Measurements from ENCODE around the gene PHRF1. TPM values are rescaled to one million over a fixed set of nuclear protein-coding genes. Genes with fewer than 3 reads are reported as not detected.

Gene PHRF1
- total and polyA plus RNA-seq, 2 donors from 2014 or later: 7.5 to 30.9 TPM

DNA sequence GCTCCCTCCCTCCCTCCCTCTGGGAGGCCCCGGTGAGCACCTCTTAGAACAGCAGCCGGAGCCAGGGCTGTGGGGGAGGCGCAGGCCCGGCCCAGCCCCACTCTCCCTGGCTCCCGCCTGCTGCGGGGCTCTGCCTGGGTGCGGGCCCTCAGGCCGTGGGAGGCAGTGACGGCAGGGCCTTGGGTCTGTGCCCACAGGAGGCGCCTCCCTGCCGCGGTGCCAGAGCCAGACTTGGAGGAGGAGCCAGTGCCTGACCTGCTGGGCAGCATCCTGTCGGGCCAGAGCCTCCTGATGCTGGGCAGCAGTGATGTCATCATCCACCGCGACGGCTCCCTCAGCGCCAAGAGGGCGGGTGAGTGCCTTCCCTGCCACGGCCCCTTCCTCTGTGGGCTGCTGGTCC, 30.0 kb downstream of the PHRF1 start:
- H3K9ac ChIP-seq (ENCODE audit: low read length in 3 of 3): no peak overlapping the region
- H3K9me3 ChIP-seq (ENCODE audit: control insufficient read depth in 2 of 3, insufficient read depth in 1 of 3, low read length in 3 of 3): no peaks in the 10 kb centered on the region
- DNase-seq (peak in 1 of 5 donors; percentile 74), FAIRE-seq (no peak)
- no peaks in the 10 kb centered on the region for H3K27me3 ChIP-seq (ENCODE audit: control insufficient read depth, insufficient read depth, low read length)
- no peak overlapping the region for H3K27ac ChIP-seq (ENCODE audit: low read depth in 2 of 2, low read length in 2 of 2)
- H3K36me3 ChIP-seq (ENCODE audit: control insufficient read depth in 2 of 3, insufficient read depth in 3 of 3, low read length in 3 of 3): peaks cover 2 to 55% (median 27%) of the 10 kb centered on the region in 3 donors
- H3K4me1 ChIP-seq (ENCODE audit: control insufficient read depth in 2 of 3, insufficient read depth in 2 of 3, low read depth in 1 of 3, low read length in 3 of 3): peaks cover 0 to 2% (median 0%) of the 10 kb centered on the region in 3 donors
- no peak overlapping the region for H3K4me3 ChIP-seq (ENCODE audit: low read length in 3 of 3)
- intact Hi-C loops (cut with DNase I): no loop called here
- TF ChIP-seq, protein P1, sequence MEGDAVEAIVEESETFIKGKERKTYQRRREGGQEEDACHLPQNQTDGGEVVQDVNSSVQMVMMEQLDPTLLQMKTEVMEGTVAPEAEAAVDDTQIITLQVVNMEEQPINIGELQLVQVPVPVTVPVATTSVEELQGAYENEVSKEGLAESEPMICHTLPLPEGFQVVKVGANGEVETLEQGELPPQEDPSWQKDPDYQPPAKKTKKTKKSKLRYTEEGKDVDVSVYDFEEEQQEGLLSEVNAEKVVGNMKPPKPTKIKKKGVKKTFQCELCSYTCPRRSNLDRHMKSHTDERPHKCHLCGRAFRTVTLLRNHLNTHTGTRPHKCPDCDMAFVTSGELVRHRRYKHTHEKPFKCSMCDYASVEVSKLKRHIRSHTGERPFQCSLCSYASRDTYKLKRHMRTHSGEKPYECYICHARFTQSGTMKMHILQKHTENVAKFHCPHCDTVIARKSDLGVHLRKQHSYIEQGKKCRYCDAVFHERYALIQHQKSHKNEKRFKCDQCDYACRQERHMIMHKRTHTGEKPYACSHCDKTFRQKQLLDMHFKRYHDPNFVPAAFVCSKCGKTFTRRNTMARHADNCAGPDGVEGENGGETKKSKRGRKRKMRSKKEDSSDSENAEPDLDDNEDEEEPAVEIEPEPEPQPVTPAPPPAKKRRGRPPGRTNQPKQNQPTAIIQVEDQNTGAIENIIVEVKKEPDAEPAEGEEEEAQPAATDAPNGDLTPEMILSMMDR (IDR thresholded peaks at IDR 0.05; ENCODE audit: borderline replicate concordance, extremely low read depth, insufficient read depth): no peak

- intact Hi-C loops (cut with DNase I): no loop called here
- no peak for FAIRE-seq
- Histone ChIP-seq H3K27me3 (ENCODE audit: control insufficient read depth, insufficient read depth, low read length) (no peaks in the 10 kb centered on the region), H3K9me3 (ENCODE audit: control insufficient read depth in 2 of 3, insufficient read depth in 1 of 3, low read length in 3 of 3) (no peaks in the 10 kb centered on the region), H3K27ac (ENCODE audit: low read depth in 2 of 2, low read length in 2 of 2) (no peak overlapping the region), H3K36me3 (ENCODE audit: control insufficient read depth in 2 of 3, insufficient read depth in 3 of 3, low read length in 3 of 3) (peaks cover 2 to 59% (median 27%) of the 10 kb centered on the region in 3 donors), H3K4me1 (ENCODE audit: control insufficient read depth in 2 of 3, insufficient read depth in 2 of 3, low read depth in 1 of 3, low read length in 3 of 3) (peaks cover 0 to 4% (median 0%) of the 10 kb centered on the region in 3 donors), H3K4me3 (ENCODE audit: low read length in 3 of 3) (no peak overlapping the region), H3K9ac (ENCODE audit: low read length in 3 of 3) (no peak overlapping the region)
- DNase-seq: no peak
- TF ChIP-seq, protein P1 (IDR thresholded peaks at IDR 0.05; ENCODE audit: borderline replicate concordance, extremely low read depth, insufficient read depth): no peak
Measured at GRCh38 chr11:607020-607780, 30.9 kb downstream of the PHRF1 start.

DNA sequence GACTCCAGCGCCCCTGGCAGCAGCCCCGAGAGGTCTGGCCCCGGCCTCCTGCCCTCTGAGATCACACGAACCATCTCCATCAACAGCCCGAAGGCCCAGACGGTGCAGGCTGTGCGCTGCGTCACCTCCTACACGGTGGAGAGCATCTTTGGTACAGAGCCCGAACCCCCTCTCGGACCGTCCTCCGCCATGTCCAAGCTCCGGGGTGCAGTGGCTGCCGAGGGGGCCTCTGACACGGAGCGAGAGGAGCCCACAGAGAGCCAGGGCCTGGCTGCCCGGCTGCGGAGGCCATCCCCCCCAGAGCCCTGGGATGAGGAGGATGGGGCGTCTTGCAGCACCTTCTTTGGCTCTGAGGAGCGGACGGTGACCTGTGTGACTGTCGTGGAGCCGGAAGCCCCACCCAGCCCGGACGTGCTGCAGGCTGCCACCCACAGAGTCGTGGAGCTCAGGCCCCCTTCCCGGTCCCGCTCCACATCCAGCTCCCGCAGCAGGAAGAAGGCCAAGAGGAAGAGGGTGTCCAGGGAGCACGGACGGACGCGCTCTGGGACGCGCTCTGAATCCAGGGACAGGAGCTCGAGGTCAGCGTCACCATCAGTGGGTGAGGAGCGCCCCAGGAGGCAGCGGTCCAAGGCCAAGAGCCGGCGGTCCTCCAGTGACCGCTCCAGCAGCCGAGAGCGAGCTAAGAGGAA, 31.8 kb downstream of the PHRF1 start:
- Histone ChIP-seq H3K27me3 (ENCODE audit: control insufficient read depth, insufficient read depth, low read length) (no peaks in the 10 kb centered on the region), H3K4me3 (ENCODE audit: low read length in 3 of 3) (no peak overlapping the region), H3K27ac (ENCODE audit: low read depth in 2 of 2, low read length in 2 of 2) (no peak overlapping the region), H3K36me3 (ENCODE audit: control insufficient read depth in 2 of 3, insufficient read depth in 3 of 3, low read length in 3 of 3) (peaks cover 2 to 63% (median 29%) of the 10 kb centered on the region in 3 donors), H3K4me1 (ENCODE audit: control insufficient read depth in 2 of 3, insufficient read depth in 2 of 3, low read depth in 1 of 3, low read length in 3 of 3) (peaks cover 0 to 4% (median 0%) of the 10 kb centered on the region in 3 donors), H3K9me3 (ENCODE audit: control insufficient read depth in 2 of 3, insufficient read depth in 1 of 3, low read length in 3 of 3) (no peaks in the 10 kb centered on the region), H3K9ac (ENCODE audit: low read length in 3 of 3) (no peak overlapping the region)
- peak in 1 of 5 donors; percentile 77 for DNase-seq
- intact Hi-C loops (cut with DNase I): no loop called here
- TF ChIP-seq, protein P1 (IDR thresholded peaks at IDR 0.05; ENCODE audit: borderline replicate concordance, extremely low read depth, insufficient read depth): no peak
- no peak for FAIRE-seq

All from kidney (tissue), 14 donors.